Fibroblast of lung (primary cell): Measurements from ENCODE around the gene ARHGAP28. TPM values are rescaled to one million over a fixed set of nuclear protein-coding genes. Genes with fewer than 3 reads are reported as not detected.

Experiments
- DNase-seq, 2 donors: peaks; one replicate each; pipeline versions ENCODE4 v3.0.0 to v3.0.0-alpha.2; 2010; ENCODE audit warnings: low read depth in 2 of 2
- H2AFZ ChIP-seq: 2 replicates; pipeline ENCODE4 v1.5.1; 2012; ENCODE audit warnings: low read length, control low read depth, inconsistent platforms
- H3K27ac ChIP-seq: 2 replicates; pipeline ENCODE4 v1.5.1; 2011; ENCODE audit warnings: low read length, control low read depth; ENCODE audit not compliant: insufficient read depth
- H3K27me3 ChIP-seq: 2 replicates; pipeline ENCODE4 v1.5.1; 2011; ENCODE audit warnings: mild to moderate bottlenecking, low read length; ENCODE audit not compliant: control insufficient read depth, insufficient read depth
- H3K36me3 ChIP-seq: 2 replicates; pipeline ENCODE4 v1.5.1; 2011; ENCODE audit warnings: low read length; ENCODE audit not compliant: control insufficient read depth, insufficient read depth
- H3K4me1 ChIP-seq: 2 replicates; pipeline ENCODE4 v1.5.1; 2011; ENCODE audit warnings: low read length; ENCODE audit not compliant: control insufficient read depth, insufficient read depth; ENCODE audit errors: extremely low read depth
- H3K4me2 ChIP-seq: 2 replicates; pipeline ENCODE4 v1.5.1; 2011; ENCODE audit warnings: low read length, control low read depth; ENCODE audit not compliant: insufficient read depth; ENCODE audit errors: extremely low read depth
- H3K4me3 ChIP-seq, 4 experiments: fragments of 200-600 bp in 1 of 4; sonication (generic) in 1 of 4; replicated peaks in 1 of 4; 2 replicates each; pipeline ENCODE4 v1.5.1; 2011 to 2016; ENCODE audit warnings: low read length in 4 of 4, low read depth in 3 of 4, mild to moderate bottlenecking in 3 of 4, control low read depth in 2 of 4, inconsistent platforms in 1 of 4, mixed read lengths in 1 of 4; ENCODE audit not compliant: insufficient read depth in 1 of 4; ENCODE audit errors: control extremely low read depth in 1 of 4
- H3K79me2 ChIP-seq: 2 replicates; pipeline ENCODE4 v1.5.1; 2012; ENCODE audit warnings: mild to moderate bottlenecking, low read length, inconsistent platforms; ENCODE audit not compliant: control insufficient read depth, insufficient read depth
- H3K9ac ChIP-seq: 2 replicates; pipeline ENCODE4 v1.5.1; 2011; ENCODE audit warnings: mild to moderate bottlenecking, low read length, control low read depth; ENCODE audit not compliant: insufficient read depth
- H3K9me3 ChIP-seq: 2 replicates; pipeline ENCODE4 v1.5.1; 2012; ENCODE audit warnings: low read depth, low read length; ENCODE audit not compliant: control insufficient read depth, insufficient read depth
- H4K20me1 ChIP-seq: 2 replicates; pipeline ENCODE4 v1.5.1; 2011; ENCODE audit warnings: low read length; ENCODE audit not compliant: control insufficient read depth, insufficient read depth; ENCODE audit errors: extremely low read depth
- EZH2 ChIP-seq: IDR thresholded peaks from 2 replicates; pipeline ENCODE4 v1.5.1; 2012; ENCODE audit warnings: low read length, control low read depth, mild to moderate bottlenecking; ENCODE audit errors: missing control alignments
- polyA plus RNA-seq, 2 donors: library from polyadenylated mRNA; depleted of rRNA in 1 of 2; stranded (reverse) in 1 of 2; unstranded in 1 of 2; fragments of >200 nt; gene quantifications; 2 replicates each; pipeline ENCODE4 v1.2.1, GENCODE V29; 2011 to 2012; ENCODE audit warnings: missing spikeins in 1 of 2
- total RNA-seq: library from RNA; depleted of rRNA; stranded (reverse); fragments of >200 nt; gene quantifications from 2 replicates; pipeline ENCODE4 v1.2.1, GENCODE V29; 2014
- TF ChIP-seq, protein P1 (sequence below), 2 donors: IDR thresholded peaks in 1 of 2; conservative IDR thresholded peaks in 1 of 2; 1 replicate in 1 of 2; 2 replicates in 1 of 2; pipeline ENCODE4 v1.5.1; 2011 to 2012; ENCODE audit warnings: low read length in 2 of 2, control low read depth in 1 of 2, inconsistent platforms in 1 of 2, low read depth in 1 of 2, mild to moderate bottlenecking in 1 of 2

Gene ARHGAP28
- total and polyA plus RNA-seq, 2 donors (not counting 1 experiment from before 2014, with no cell fraction given): 3.3 to 35.0 TPM

DNA sequence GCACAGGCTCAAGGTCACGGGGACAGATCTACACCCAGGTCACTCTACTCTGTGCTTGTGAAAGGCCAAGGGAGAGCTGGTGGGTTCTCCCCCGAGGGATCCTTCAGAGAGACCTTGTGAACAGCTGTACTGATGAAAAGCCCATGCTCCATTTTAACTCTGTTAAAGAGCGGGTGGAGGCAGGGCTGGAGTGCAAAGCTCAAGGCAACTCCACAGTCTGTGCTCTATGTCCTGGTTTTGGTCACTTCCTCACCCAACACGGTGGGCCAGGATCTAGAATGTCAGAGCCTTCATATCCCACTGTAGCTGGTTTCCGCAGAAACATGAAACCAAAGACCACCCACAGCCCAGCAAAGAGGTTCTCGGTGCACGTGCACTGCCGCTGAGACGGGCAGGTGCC, 210.9 kb downstream of the ARHGAP28 start:
- H3K4me1 ChIP-seq: no peaks in the 10 kb centered on the region

DNA sequence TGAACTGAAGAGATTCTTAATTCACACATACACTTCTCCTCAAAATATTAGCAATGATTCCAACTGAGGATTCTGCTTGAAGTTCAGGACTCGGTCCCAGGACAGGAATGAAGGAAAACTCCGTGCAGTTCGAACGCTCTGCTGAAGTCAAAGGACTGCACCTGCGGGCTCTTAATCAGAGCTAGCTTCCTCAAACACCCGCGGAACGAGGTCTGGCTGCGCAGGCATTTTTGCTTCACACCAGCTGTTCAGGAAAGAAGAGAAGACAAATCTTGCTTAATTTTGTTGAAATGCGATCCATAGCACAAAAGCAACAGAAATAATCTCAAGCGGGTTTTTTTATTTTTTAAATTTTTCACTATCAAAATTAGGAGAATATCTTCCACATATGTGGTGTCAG, 212.5 kb downstream of the ARHGAP28 start:
- no peak for DNase-seq
- Histone ChIP-seq H3K4me3 (no peak overlapping the region), H2AFZ (no peak overlapping the region), H3K9ac (no peak overlapping the region), H3K27me3 (no peaks in the 10 kb centered on the region), H3K36me3 (no peaks in the 10 kb centered on the region), H3K4me2 (no peak overlapping the region), H3K27ac (no peak overlapping the region), H4K20me1 (no peaks in the 10 kb centered on the region), H3K79me2 (no peaks in the 10 kb centered on the region), H3K4me1 (no peaks in the 10 kb centered on the region), H3K9me3 (no peaks in the 10 kb centered on the region)
- TF ChIP-seq, protein P1, sequence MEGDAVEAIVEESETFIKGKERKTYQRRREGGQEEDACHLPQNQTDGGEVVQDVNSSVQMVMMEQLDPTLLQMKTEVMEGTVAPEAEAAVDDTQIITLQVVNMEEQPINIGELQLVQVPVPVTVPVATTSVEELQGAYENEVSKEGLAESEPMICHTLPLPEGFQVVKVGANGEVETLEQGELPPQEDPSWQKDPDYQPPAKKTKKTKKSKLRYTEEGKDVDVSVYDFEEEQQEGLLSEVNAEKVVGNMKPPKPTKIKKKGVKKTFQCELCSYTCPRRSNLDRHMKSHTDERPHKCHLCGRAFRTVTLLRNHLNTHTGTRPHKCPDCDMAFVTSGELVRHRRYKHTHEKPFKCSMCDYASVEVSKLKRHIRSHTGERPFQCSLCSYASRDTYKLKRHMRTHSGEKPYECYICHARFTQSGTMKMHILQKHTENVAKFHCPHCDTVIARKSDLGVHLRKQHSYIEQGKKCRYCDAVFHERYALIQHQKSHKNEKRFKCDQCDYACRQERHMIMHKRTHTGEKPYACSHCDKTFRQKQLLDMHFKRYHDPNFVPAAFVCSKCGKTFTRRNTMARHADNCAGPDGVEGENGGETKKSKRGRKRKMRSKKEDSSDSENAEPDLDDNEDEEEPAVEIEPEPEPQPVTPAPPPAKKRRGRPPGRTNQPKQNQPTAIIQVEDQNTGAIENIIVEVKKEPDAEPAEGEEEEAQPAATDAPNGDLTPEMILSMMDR (conservative IDR thresholded peaks at IDR 0.05 in 1 of 2, IDR thresholded peaks at IDR 0.05 in 1 of 2; ENCODE audit: low read depth in 1 of 2, low read length in 2 of 2): no peak
- TF ChIP-seq EZH2: no peak

More for the DNA sequence above, 210.9 kb downstream of the ARHGAP28 start:
- Histone ChIP-seq H3K9ac (no peak overlapping the region), H3K4me2 (no peak overlapping the region), H3K9me3 (no peaks in the 10 kb centered on the region), H3K27ac (no peak overlapping the region), H4K20me1 (no peaks in the 10 kb centered on the region), H3K4me3 (no peak overlapping the region), H3K79me2 (no peaks in the 10 kb centered on the region), H2AFZ (no peak overlapping the region), H3K27me3 (no peaks in the 10 kb centered on the region), H3K36me3 (no peaks in the 10 kb centered on the region)
- TF ChIP-seq, protein P1 (conservative IDR thresholded peaks at IDR 0.05 in 1 of 2, IDR thresholded peaks at IDR 0.05 in 1 of 2; ENCODE audit: low read depth in 1 of 2, low read length in 2 of 2): no peak
- TF ChIP-seq EZH2: no peak
- DNase-seq: no peak

DNA sequence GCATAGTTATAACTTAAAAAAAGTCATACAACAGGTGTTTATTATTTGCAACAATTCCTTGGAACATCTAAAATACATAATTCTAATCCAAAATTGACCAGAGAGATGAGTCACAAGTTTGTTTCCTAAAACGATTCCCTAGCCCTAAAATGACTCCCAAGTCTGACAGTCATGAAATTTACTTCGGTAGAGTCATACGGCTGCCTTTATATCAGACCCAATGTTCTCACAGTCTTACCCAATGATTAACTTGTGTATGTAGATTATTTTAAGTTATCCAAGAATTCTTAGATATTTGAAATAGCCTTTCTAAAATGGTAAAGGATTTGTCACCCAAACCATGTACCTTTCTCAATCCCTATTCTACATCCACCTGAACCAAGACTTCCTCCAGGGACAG, 213.2 kb downstream of the ARHGAP28 start:
- Histone ChIP-seq H4K20me1 (no peaks in the 10 kb centered on the region), H3K4me3 (no peak overlapping the region), H3K36me3 (no peaks in the 10 kb centered on the region), H3K27me3 (no peaks in the 10 kb centered on the region), H3K9ac (no peak overlapping the region), H3K9me3 (no peaks in the 10 kb centered on the region), H3K27ac (no peak overlapping the region), H2AFZ (no peak overlapping the region), H3K4me2 (no peak overlapping the region), H3K4me1 (no peaks in the 10 kb centered on the region), H3K79me2 (no peaks in the 10 kb centered on the region)
- no peak for DNase-seq
- TF ChIP-seq EZH2: no peak
- TF ChIP-seq, protein P1 (conservative IDR thresholded peaks at IDR 0.05 in 1 of 2, IDR thresholded peaks at IDR 0.05 in 1 of 2; ENCODE audit: low read depth in 1 of 2, low read length in 2 of 2): no peak
